Stimulated activated CD4-positive, alpha-beta T cell treated with anti-CD3 and anti-CD28 coated beads, Interleukin-4, amount 100 ng/mL, for 24 hours (primary cell): ENCODE measurements around the gene FAF1.

ENCODE experiments used
- DNase-seq: peaks from one replicate; pipeline ENCODE4 v3.0.0-alpha.2; 2020

The FAF1 gene

GRCh38 chr1:50527249-50527986 is 432.6 kb downstream of the FAF1 start:
- DNase-seq, result no peak

GRCh38 chr1:50526431-50526830 is 433.6 kb downstream of the FAF1 start:
- no peak for DNase-seq

GRCh38 chr1:50523548-50523947 is 436.5 kb downstream of the FAF1 start:
- no peak for DNase-seq

GRCh38 chr1:50522691-50523342 is 437.2 kb downstream of the FAF1 start:
- no peak for DNase-seq

DNA sequence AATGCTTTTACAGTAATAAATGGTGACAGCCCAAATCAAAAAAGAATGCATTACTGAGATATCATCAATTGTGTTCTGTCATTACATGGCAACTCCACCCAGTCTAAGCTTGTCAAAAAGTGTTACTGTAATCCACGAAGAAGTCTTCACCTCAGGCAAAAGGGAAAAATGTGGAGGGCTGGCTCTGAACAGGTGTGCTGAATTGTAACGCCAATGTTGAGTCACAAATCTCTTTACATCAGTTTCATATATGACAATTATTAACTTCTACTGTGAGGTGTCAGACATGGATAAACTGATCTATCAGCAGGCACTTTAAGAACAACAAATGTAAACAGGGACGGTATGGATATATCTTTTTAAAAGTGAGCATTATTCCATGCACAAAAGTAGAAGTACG is 438.4 kb downstream of the FAF1 start:
- DNase-seq, result no peak

GRCh38 chr1:50517488-50517887 is 442.6 kb downstream of the FAF1 start:
- no peak for DNase-seq

DNA sequence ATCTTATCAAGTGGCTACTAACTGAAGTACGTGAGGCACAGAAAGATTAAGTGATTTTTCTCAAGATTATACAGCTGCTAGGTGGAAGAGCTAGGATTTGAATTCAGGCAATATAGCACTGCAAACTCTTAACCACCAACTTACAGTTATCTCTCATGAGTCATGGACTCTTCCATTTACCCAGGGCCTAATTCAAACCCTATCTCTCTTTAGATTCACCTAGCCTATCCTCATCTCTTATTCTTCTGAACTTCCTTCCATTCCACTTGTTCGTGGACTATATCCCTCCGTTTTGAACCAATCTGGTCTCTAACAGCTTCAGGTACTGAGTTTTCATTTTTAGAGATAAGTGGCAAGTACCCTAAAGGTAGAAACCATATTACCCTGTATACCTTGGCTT is 444.0 kb downstream of the FAF1 start:
- no peak for DNase-seq

DNA sequence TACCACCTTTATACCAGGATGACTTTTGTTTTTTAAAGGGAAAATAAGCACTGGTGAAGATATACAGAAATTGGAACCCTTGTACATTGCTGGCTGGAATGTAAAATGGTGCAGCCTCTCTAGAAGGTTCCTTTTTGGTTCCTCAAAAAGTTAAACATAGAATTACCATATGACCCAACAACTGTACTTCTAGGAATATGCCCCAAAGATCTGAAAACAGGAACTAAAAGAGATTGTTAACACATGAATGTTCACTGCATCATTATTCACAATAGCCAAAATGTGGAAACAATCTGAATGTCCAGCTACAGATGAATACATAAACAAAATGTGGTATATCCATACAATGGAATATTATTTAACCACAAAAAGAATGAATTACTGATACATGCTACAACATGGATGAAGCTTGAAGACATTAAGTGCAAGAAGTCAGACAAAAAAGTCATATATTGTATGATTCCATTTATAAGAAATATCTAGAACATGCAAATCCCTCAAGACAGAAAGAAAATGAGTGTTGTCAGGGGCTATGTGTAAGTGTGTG is 452.0 kb downstream of the FAF1 start:
- no peak for DNase-seq

DNA sequence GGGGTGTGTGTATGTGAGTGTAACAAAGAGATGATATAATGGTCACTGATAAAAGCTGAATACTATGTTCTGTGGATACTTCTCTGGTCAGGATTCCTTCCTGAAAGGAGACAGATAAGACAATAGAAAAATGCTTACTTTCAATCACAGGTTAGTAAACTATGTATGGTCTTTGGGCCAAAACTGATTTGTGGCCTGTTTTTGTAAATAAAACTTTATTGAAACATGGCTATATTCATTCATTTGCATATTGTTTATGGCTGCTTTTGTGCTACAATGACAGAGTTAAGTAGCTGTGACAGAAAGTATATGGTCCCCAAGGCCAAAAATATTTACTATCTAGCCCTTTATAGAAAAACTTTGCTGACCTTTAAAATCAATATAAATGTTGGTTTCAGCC is 454.6 kb downstream of the FAF1 start:
- DNase-seq, result no peak

DNA sequence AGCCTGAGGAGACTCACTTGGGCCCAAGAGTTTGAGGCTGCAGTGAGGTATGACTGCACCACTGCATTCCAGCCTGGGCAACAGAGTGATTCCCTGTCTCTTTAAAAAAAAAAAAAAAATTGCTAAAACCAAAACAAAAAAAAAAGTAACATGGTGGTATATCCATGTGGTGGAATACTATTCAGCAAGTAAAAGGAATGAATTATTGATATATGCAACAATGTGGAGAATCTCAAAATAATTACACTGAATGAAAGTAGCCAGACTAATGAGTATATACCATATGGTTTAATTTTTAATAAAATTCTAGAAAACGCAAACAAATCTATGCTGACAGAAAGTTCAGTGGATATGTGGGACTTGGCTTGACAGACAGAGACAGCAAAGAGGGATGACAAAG is 456.6 kb downstream of the FAF1 start:
- DNase-seq, result no peak

DNA sequence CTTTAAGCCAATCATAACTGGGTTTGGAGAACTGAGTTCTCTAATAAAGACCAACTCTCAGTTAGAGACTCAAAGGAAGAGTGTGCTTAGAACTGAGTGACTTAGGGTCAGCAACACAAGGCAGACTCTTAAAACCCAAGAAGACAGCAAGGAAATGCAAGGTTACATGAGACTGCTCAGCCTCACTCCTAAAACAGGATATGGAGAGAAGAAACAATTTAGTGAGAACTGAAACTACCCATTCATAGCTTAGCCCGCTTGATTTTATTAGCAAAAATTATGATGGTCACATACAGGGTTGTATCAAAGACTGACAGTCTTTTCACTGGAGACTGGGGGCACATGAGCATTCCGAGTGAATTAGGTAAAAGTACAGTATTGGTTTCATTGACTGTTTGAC is 457.9 kb downstream of the FAF1 start:
- no peak for DNase-seq

DNA sequence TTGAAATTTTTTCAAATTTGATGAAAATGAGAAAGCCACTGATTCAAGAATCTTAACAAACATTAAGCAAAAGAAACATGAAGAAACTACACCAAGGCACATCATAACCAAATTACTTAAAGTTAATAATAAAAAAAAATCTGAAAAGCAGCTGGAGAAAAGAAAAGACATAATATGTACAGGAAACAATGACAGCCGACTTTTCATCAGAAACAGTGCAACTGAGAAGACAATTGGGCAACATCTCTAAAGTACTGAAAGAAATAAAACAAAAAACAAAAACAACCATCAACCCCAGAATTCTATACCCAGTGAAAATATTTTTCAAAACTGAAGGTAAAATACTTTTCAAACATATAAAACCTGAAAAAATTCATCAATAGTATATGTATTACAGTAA is 463.1 kb downstream of the FAF1 start:
- no peak for DNase-seq

- no peak for DNase-seq
Measured at GRCh38 chr1:50493710-50494109, 466.4 kb downstream of the FAF1 start.

DNA sequence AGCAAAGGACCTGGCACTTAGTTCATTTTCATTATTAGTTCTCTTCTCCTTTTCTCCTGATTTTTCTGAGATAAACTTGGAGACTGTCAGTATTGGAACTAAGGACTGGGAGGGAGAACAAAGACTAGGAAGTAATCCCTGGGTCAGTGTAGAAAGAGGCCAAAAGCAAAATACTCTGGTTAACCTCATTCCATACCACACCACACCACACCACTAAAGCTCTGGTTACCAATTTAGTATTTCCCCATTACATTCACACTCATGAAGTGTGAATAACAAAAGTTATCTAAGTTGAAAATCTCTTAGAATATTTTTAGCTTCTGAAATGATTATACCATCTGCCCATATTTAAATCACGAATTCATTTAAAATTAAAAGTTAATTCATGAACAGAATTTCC is 467.9 kb downstream of the FAF1 start:
- no peak for DNase-seq

DNA sequence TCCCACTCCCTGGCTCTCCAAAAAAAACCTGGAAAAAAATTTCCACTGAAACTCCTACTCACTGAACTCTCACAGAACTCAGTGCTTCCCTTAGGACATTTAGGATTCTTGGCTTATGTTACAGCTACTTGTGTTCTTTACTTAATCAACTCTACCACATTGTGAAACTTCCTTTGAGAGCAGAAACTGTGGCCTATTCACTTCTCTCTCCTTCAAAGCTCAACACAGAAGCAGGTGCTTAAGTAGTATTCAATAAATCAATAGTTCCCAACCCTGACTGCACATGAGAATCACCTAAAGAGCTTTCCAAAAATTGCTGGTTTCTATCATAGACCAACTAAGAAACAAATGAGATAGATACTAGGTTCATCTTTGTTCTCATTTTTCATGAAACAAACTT is 468.9 kb downstream of the FAF1 start:
- DNase-seq, result no peak

DNA sequence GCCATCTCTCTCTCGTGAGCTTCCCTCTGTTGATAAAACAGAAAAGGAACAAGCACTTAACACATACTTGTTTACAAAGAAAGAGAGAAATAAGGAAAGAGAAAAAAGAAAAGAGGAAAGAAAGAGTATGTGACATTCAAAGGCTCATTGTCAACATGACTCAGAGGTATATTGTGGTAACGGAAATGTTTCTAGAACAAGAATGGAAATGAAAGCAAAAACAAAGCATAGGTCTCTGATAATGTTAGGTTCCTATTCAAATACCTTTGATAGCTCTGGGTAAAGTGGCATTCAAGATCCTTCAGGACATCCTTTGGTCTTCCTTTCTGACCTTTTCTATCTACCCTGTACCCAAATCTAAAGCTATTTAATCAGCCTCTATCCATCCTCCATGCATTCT is 469.4 kb downstream of the FAF1 start:
- DNase-seq, result no peak

DNA sequence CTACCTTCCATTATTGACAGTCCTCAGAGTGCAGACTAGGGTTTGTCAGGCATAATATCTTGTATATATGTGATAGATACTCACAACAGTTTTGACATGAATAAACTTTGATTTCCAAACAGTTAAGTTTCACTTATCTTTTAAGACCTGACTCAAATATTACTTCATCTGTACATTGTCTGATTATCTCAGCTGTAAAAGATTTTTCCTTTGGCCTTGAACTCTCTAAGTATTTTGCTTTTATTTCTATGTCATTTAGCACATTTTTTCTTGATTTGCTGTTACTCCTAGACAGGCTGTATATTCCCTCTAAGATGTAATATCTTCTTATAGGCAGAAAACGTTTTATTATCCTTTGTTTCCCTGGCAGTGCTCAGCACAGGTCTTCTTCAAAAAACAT is 471.2 kb downstream of the FAF1 start:
- DNase-seq, result no peak

DNA sequence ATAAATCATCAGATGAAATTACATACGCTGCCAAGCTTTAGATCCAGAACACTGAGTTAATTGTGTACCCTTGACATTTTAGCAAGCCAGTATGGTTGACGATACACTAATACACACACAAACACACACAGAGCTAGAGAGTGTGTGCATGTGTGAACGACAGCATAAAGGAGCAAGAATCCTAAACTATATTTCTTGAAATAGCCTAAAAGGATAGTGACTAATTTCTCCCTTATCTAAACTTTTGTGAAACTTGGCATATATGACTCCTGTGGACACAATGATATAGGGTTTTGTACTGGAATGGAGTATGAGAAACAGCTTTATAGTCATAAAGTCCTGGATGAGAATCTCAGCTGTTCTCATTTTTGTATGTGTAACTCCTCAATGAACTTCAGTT is 471.7 kb downstream of the FAF1 start:
- DNase-seq, result no peak

GRCh38 chr1:50487725-50488124 is 472.3 kb downstream of the FAF1 start:
- no peak for DNase-seq

DNA sequence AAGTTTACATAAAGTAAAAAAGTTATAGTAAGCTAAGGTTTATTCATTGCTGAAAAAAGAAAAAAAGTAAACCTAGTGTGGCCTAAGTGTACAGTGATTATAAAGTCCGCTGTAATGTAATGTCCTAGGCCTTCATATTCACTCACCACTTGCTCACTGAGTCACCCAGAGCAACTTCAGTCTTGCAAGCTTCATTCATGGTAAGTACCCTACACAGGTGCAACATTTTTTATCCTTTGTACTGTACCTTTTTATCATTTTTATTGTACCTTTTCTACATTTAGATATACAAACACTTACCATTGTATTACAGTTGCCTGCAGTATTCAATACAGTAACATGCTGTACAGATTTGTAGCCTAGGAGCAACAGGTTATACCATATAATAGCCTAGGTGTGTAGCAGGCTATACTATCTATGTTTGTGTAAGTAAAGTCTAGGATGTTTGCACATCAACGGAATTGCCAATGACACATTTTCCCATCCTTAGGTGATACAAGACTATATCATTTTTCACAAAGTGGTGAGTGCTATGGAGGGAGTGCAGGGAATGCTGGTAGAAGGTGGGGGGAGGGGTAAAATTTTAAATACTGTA is 478.8 kb downstream of the FAF1 start:
- DNase-seq, result no peak

- no peak for DNase-seq
Measured at GRCh38 chr1:50476800-50477199, 483.3 kb downstream of the FAF1 start.

DNA sequence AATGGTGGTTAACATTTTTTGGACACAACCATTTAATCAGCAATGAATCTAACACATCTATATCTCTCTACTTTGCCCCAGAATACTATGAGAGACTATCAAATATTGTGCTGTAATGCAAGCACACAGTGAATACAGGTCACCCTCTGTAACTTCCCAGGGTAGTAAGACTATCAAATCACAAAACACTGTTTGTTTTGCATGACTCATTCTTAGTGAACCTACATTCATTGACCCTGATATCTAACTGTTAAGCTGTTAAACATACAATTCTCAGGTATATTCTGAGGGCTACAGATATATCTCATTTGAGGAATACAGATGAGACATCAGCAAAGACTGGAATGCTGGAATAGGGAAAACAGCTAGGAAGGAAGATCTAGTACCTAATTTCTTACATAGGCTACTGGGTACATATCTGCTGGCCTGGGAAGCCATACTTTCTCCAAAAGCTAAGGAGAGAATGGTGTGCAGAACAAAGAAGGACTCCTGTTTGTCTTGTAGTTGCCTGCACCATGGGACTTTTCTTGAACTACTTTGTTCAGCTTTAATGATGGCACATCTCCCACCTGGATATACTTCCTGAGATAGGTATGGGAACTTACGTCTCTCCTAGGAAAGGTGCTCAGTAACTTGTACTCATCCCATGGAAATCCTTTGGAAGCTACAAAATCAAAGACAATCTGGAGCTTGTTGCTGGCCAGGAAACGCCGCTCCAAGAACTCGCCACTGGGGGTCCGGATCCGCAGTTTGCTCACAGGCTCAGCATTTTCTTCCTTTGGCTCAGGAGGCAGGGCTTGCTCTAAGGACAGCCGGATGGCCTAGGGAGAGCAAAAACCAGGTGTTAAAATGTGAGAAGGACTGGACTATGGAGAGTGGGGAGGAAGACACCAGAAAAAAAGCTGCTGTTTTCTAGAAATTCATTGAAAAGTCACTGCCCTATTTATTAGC is 484.9 kb downstream of the FAF1 start:
- DNase-seq, result no peak

GRCh38 chr1:50473513-50473912 is 486.6 kb downstream of the FAF1 start:
- no peak for DNase-seq
